ENCODE measurements around the gene PTGFRN.
"Not testable (repeated sequence)": the region's sequence is repeated elsewhere in the genome, so short reads cannot be mapped to it uniquely, and the experiment has no call there.

The PTGFRN gene

DNA sequence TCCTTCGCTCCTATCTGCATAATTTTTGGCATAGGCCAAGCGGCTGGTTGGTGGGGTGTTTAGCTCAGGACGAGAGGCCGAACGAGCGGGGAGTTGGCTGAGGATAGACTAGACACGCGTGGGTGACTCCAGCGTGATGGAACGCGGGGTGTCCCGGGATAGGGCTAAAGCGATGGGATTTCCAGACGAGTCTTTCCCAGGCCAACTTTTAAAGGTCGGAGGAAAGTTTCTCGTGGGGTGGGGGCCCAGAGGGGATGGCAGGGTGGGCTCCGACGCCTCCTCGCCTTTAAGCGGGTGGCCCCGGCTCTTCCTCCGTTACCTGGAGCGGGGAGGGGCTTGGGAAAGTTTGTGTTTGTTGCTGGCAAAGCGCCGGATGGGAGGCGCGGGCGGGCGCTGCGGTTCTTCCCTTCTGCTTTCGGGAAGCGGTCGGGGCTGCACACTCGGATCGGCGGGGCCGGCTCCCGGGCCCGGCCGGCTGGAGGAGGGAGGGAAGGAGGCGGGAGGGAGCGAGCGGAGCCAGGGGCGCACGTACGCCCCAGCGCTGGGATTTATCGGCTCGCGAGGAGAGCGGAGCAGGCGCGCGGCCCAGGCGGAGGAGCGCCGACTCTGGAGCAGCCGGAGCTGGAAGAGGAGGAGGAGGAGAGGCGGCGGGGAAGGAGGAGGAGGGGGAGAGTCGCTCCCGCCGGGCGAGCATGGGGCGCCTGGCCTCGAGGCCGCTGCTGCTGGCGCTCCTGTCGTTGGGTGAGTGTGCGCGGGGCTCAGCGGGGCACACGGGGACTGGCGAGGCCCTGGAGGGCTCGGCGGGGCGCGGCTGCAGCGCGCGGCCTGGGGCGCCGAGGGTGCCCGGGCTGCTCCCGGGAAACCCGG lies at the start of gene PTGFRN:
PTGFRN (plus strand) TSS at position 405 of the 867 bp plus-strand sequence; CDS start at position 693, 288 bp downstream.
- DNase-seq (ENCODE audit: extremely low read depth, low read depth), result no peak
- TF ChIP-seq, protein P1, sequence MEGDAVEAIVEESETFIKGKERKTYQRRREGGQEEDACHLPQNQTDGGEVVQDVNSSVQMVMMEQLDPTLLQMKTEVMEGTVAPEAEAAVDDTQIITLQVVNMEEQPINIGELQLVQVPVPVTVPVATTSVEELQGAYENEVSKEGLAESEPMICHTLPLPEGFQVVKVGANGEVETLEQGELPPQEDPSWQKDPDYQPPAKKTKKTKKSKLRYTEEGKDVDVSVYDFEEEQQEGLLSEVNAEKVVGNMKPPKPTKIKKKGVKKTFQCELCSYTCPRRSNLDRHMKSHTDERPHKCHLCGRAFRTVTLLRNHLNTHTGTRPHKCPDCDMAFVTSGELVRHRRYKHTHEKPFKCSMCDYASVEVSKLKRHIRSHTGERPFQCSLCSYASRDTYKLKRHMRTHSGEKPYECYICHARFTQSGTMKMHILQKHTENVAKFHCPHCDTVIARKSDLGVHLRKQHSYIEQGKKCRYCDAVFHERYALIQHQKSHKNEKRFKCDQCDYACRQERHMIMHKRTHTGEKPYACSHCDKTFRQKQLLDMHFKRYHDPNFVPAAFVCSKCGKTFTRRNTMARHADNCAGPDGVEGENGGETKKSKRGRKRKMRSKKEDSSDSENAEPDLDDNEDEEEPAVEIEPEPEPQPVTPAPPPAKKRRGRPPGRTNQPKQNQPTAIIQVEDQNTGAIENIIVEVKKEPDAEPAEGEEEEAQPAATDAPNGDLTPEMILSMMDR (IDR thresholded peaks at IDR 0.05; ENCODE audit: low read depth, low read length, missing control alignments), result no peak
- H3K4me3 ChIP-seq (replicated peaks; ENCODE audit: low read depth, low read length), result peak within 1 kb of the TSS; percentile 64

- DNase-seq (ENCODE audit: extremely low read depth, low read depth); H3K4me3 ChIP-seq (replicated peaks; ENCODE audit: low read depth, low read length): not testable (repeated sequence)
Measured at GRCh38 chr1:116860167-116860566, 49.5 kb upstream of the PTGFRN start.

DNA sequence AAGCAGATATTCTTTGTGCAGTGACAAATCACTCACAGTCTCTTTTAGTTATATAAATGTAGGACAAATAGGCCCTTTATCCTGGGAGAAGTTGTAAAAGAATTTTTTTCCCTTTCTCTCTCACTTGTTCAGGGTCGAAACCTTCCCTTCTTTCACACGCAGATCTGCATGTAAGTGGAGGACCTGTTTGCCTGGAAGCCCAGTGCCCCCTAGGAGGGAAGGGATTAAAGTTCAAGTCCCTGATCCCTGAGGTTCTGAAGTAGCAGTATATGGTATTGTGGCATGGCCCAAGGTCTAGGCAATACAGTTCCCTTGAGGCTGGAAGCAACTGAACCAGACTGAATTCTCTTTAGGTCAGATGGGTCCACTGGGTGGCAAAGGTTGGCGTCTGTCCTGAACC lies 48.6 kb upstream of the PTGFRN start:
- H3K4me3 ChIP-seq (replicated peaks; ENCODE audit: low read depth, low read length), result no peak overlapping the region
- DNase-seq (ENCODE audit: extremely low read depth, low read depth), result no peak
- TF ChIP-seq, protein P1 (IDR thresholded peaks at IDR 0.05; ENCODE audit: low read depth, low read length, missing control alignments), result no peak

GRCh38 chr1:116863031-116863430 lies 46.7 kb upstream of the PTGFRN start:
- not testable (repeated sequence) for DNase-seq (ENCODE audit: extremely low read depth, low read depth); H3K4me3 ChIP-seq (replicated peaks; ENCODE audit: low read depth, low read length)

GRCh38 chr1:116866478-116866877 lies 43.2 kb upstream of the PTGFRN start:
- DNase-seq (ENCODE audit: extremely low read depth, low read depth); H3K4me3 ChIP-seq (replicated peaks; ENCODE audit: low read depth, low read length): not testable (repeated sequence)

DNA sequence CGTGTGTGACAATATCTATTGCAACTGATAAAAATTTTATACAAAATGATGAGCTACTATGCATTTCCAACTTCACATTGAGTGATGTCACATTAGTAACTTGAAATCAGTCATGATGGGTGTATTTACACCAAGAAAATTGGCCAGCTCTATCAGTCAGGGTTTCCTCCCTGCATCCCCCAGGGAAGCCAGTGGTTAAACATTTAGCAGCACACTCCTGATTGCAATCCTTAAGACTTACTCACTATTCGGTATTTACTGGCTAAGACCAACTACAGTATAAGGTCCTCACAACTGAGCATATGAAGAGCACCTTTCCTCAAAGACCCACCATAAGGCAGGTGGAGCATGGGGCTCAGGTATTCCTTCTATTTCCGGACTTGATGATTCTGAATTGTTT lies 41.3 kb upstream of the PTGFRN start:
- TF ChIP-seq, protein P1 (IDR thresholded peaks at IDR 0.05; ENCODE audit: low read depth, low read length, missing control alignments), result no peak
- H3K4me3 ChIP-seq (replicated peaks; ENCODE audit: low read depth, low read length), result no peak overlapping the region
- DNase-seq (ENCODE audit: extremely low read depth, low read depth), result no peak

GRCh38 chr1:116869611-116870010 lies 40.1 kb upstream of the PTGFRN start:
- TF ChIP-seq, protein P1 (IDR thresholded peaks at IDR 0.05; ENCODE audit: low read depth, low read length, missing control alignments), result no peak
- no peak for DNase-seq (ENCODE audit: extremely low read depth, low read depth)
- H3K4me3 ChIP-seq (replicated peaks; ENCODE audit: low read depth, low read length), result no peak overlapping the region

DNA sequence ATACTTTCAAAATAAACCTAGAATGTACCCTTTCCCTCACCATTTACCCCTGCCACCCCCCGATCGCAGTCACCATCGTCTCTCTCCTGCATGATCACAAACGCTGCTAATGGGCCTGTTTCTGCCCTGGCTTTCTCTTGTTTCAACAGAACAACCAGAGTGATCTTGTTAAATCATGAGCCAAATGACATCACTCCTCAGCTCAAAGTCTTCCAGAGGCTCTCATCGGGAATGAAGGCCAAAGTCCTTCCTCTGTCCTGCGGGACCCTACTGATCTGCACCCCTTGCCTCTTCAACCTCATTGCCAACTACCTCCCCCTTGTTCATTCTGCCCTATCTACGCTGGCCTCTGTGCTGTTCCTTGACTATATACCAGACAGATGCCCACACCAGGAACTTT lies 39.4 kb upstream of the PTGFRN start:
- TF ChIP-seq, protein P1 (IDR thresholded peaks at IDR 0.05; ENCODE audit: low read depth, low read length, missing control alignments), result no peak
- no peak for DNase-seq (ENCODE audit: extremely low read depth, low read depth)
- H3K4me3 ChIP-seq (replicated peaks; ENCODE audit: low read depth, low read length), result no peak overlapping the region
